ENCODE data around the gene CETN3. TPM values are rescaled to one million over a fixed set of nuclear protein-coding genes. Genes with fewer than 3 reads are reported as not detected.

CETN3 gene
- polyA plus RNA-seq, 1 donor = 34.6 TPM

DNA sequence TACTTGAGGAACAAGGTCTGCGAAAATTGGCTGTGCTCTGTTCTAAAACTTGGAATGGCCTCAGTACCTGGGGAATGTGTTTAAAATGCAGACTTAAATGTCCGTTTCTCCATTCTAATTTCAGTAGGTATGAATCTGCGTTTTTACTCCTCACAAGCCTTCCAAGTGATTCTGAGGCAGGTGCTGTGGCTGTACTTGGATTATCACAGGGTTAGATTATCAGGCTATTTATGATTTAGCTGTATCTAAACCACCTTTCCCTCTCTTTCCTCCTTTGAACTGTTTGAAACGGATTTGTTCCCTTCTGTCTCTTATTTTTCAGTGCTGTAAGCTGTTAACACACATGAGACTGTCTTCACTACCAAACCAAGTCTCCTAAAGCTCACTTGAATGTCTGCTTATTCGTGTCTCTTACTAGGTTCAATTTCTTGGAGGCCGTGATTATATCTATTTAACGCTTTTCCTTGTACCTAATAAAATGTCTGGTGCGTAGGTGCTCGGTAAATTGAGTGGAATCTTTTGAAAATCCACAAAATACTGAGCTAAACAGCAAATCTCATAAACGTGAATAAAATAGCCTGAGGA is 714 bp upstream of the CETN3 start:
- Histone ChIP-seq H3K27me3 (ENCODE audit: control insufficient read depth, insufficient read depth, low read length) (no peaks in the 10 kb centered on the region), H3K4me3 (ENCODE audit: low read length) (peak overlapping the region; percentile 78), H3K9me3 (ENCODE audit: control insufficient read depth, low read depth, low read length) (no peaks in the 10 kb centered on the region), H3K27ac (ENCODE audit: low read length) (peak overlapping the region; percentile 98), H3K36me3 (ENCODE audit: control insufficient read depth, insufficient read depth, low read length) (no peaks in the 10 kb centered on the region), H3K4me1 (ENCODE audit: control insufficient read depth, insufficient read depth, low read length) (peaks cover 6% of the 10 kb centered on the region)
- 0% methylated on average over 5 of the region's 10 CpGs for WGBS (ENCODE audit: insufficient coverage, low lambda C conversion rate)
- no peak for DNase-seq

DNA sequence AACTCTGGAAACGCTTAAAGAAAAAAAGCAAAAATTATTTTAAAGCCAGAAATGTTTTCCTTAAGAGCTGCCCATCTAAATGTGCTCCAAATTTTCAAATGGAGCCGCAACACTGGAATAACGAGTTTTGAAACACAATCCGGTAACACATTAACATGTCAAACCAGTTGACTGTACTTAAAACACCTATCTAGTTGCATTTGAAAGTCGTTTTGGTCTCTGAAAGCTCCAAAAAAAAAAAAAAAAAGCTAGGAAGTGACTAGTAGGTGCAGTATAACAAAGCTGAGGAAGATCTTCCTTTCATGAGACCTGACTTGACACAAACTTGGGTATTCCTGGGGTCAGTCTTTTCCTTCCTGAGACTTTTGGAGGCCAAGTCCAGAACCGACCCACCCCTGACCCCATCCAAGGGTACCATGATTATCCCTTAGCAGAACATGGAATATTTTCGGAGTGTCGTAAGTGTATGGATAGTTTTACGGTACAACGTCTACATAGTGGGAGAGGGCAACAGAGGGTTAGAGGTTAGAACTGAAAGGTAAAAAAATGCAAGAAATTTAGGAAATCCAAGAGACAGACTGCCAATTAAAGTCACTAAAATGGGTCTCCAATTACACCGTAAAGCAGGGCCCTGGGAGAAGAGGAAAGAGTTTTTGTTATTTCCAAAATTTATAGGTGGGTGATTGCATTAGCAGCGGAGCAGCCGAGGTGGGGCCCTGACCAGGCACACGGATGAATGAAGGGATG is 812 bp downstream of the CETN3 start:
- no peak for DNase-seq
- Histone ChIP-seq H3K9me3 (ENCODE audit: control insufficient read depth, low read depth, low read length) (no peaks in the 10 kb centered on the region), H3K27me3 (ENCODE audit: control insufficient read depth, insufficient read depth, low read length) (no peaks in the 10 kb centered on the region), H3K4me1 (ENCODE audit: control insufficient read depth, insufficient read depth, low read length) (peaks cover 6% of the 10 kb centered on the region), H3K4me3 (ENCODE audit: low read length) (peak overlapping the region; percentile 94), H3K27ac (ENCODE audit: low read length) (peak overlapping the region; percentile 99), H3K36me3 (ENCODE audit: control insufficient read depth, insufficient read depth, low read length) (peaks cover 3% of the 10 kb centered on the region)
- 9% methylated on average over 7 of the region's 14 CpGs for WGBS (ENCODE audit: insufficient coverage, low lambda C conversion rate)

DNA sequence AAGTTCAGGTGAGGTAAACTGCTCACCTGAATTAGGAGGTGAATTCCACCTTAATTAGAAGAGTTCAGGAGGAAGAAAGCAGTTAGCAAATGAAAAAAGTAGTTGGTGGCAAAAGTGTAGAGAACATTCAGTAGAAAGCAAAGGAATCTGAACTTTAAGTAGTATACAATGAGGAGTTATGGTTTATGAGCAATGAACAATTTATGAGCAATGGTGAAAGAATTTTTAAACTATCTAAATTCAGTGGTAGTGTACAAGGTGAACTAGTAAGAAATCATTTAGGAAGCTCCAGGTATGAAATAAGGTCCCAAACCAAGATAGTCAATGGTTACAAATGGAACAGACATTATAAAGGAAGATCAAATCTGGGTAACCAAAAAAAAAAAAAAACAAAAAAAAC is 3.1 kb downstream of the CETN3 start:
- H3K4me1 ChIP-seq (ENCODE audit: control insufficient read depth, insufficient read depth, low read length) = peaks cover 6% of the 10 kb centered on the region
- no peak overlapping the region for H3K4me3 ChIP-seq (ENCODE audit: low read length)
- peaks cover 7% of the 10 kb centered on the region for H3K36me3 ChIP-seq (ENCODE audit: control insufficient read depth, insufficient read depth, low read length)
- H3K27me3 ChIP-seq (ENCODE audit: control insufficient read depth, insufficient read depth, low read length) = no peaks in the 10 kb centered on the region
- H3K9me3 ChIP-seq (ENCODE audit: control insufficient read depth, low read depth, low read length) = no peaks in the 10 kb centered on the region
- H3K27ac ChIP-seq (ENCODE audit: low read length) = no peak overlapping the region
- DNase-seq = no peak

DNA sequence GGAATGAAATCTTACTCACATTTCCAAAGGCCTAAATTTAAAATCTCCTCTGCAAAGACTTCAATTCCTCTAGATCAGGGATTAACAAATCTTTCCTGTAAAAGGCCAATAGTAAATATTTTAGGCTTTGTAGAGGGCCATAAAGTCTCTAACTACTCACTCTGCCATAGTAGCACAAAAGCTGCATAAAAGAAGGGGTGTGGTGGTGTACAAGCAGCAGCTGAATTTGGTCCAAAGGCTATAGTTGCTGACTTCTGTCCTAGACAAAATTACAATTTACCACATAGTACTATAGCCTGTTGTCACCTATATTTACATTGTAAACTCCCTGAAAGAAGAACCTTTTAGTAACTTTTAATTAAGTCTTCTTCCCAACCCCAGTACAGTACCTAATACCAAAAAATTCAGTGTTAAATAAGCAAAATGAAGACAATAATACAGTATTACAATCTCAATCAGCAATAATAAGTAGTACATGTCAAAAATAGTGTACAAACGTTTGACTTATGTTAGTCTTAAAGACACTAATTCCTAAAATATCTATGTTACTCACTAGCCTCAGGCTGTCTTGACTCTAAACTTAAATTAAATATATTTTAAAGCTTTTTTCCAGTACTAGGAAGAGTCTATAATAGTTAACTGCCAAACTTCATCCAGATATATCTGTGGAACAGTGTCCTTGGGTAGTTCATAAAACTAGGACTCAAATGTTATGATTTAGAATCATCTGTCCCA is 6.9 kb downstream of the CETN3 start:
- peaks cover 15% of the 10 kb centered on the region for H3K36me3 ChIP-seq (ENCODE audit: control insufficient read depth, insufficient read depth, low read length)
- WGBS (ENCODE audit: insufficient coverage, low lambda C conversion rate) = no CpG with 5 or more reads among the region's 1 CpG
- no peak overlapping the region for H3K4me3 ChIP-seq (ENCODE audit: low read length)
- no peaks in the 10 kb centered on the region for H3K27me3 ChIP-seq (ENCODE audit: control insufficient read depth, insufficient read depth, low read length)
- DNase-seq = no peak
- H3K9me3 ChIP-seq (ENCODE audit: control insufficient read depth, low read depth, low read length) = no peaks in the 10 kb centered on the region
- H3K4me1 ChIP-seq (ENCODE audit: control insufficient read depth, insufficient read depth, low read length) = no peaks in the 10 kb centered on the region
- H3K27ac ChIP-seq (ENCODE audit: low read length) = no peak overlapping the region

DNA sequence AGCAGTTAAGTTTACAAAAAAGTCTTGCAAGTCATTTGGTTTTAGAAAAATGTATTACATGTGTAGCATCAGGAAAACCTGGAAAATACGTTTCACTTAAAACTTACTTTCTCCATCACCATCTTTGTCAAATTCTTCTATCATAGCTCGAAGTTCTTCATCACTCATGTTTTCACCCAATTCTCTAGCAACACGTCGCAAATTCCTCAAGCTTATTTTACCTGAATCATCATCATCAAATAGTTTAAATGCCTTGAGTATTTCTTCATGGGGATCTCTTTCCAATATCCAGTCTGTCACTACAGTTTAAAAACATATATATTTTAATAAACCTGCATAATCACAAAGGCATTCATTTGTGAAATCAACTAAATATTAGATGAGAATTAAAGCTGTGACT is 10.3 kb downstream of the CETN3 start:
- H3K4me1 ChIP-seq (ENCODE audit: control insufficient read depth, insufficient read depth, low read length) = no peaks in the 10 kb centered on the region
- H3K27ac ChIP-seq (ENCODE audit: low read length) = no peak overlapping the region
- H3K27me3 ChIP-seq (ENCODE audit: control insufficient read depth, insufficient read depth, low read length) = no peaks in the 10 kb centered on the region
- H3K36me3 ChIP-seq (ENCODE audit: control insufficient read depth, insufficient read depth, low read length) = peaks cover 14% of the 10 kb centered on the region
- H3K9me3 ChIP-seq (ENCODE audit: control insufficient read depth, low read depth, low read length) = no peaks in the 10 kb centered on the region
- H3K4me3 ChIP-seq (ENCODE audit: low read length) = no peak overlapping the region
- 100% methylated on average over 2 of the region's 4 CpGs for WGBS (ENCODE audit: insufficient coverage, low lambda C conversion rate)
- no peak for DNase-seq

DNA sequence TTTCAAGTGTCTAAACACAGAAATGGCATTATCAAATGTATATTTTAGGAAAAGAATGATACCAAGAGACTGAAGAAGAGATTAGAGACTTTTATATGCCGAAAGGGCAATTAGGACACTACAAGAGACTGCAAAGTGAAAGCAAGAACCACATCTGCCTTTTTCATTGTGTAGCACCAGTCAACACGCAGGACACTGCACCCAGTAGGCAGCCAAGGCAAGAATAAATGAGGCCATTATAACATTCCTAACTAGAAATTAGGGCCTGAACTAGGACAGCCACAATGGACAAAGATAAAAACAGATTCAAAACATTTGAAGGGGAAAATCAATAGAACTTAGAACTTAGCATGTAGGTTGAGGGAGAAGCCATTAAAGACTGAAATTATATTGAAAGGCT is 10.8 kb downstream of the CETN3 start:
- H3K36me3 ChIP-seq (ENCODE audit: control insufficient read depth, insufficient read depth, low read length) = peaks cover 12% of the 10 kb centered on the region
- no peak for DNase-seq
- no peak overlapping the region for H3K4me3 ChIP-seq (ENCODE audit: low read length)
- H3K4me1 ChIP-seq (ENCODE audit: control insufficient read depth, insufficient read depth, low read length) = no peaks in the 10 kb centered on the region
- WGBS (ENCODE audit: insufficient coverage, low lambda C conversion rate) = 100% methylated on average over 1 of the region's 2 CpGs
- H3K27me3 ChIP-seq (ENCODE audit: control insufficient read depth, insufficient read depth, low read length) = no peaks in the 10 kb centered on the region
- no peaks in the 10 kb centered on the region for H3K9me3 ChIP-seq (ENCODE audit: control insufficient read depth, low read depth, low read length)
- H3K27ac ChIP-seq (ENCODE audit: low read length) = no peak overlapping the region

DNA sequence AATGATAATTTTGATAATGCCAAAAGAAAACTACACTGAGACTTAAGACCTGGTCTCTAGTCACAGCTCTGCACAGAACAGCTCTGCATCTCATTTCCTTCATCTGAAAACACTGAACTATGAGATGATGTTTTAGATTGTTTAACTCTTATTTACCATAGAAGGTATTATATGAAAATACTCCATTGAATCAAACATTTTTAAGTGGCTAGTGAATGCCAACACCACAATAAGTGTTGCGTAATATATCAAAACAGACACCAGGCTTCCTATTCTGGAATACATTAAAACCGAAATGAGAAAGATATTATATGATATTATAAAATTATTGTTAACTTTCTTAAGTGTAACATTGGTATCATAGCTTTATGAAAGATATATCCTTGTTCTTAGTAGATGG is 14.6 kb downstream of the CETN3 start:
- 100% methylated on average over 1 of the region's 2 CpGs for WGBS (ENCODE audit: insufficient coverage, low lambda C conversion rate)
- no peak overlapping the region for H3K4me3 ChIP-seq (ENCODE audit: low read length)
- no peaks in the 10 kb centered on the region for H3K4me1 ChIP-seq (ENCODE audit: control insufficient read depth, insufficient read depth, low read length)
- DNase-seq = no peak
- H3K36me3 ChIP-seq (ENCODE audit: control insufficient read depth, insufficient read depth, low read length) = peaks cover 8% of the 10 kb centered on the region
- H3K27me3 ChIP-seq (ENCODE audit: control insufficient read depth, insufficient read depth, low read length) = no peaks in the 10 kb centered on the region
- no peaks in the 10 kb centered on the region for H3K9me3 ChIP-seq (ENCODE audit: control insufficient read depth, low read depth, low read length)
- H3K27ac ChIP-seq (ENCODE audit: low read length) = no peak overlapping the region

DNA sequence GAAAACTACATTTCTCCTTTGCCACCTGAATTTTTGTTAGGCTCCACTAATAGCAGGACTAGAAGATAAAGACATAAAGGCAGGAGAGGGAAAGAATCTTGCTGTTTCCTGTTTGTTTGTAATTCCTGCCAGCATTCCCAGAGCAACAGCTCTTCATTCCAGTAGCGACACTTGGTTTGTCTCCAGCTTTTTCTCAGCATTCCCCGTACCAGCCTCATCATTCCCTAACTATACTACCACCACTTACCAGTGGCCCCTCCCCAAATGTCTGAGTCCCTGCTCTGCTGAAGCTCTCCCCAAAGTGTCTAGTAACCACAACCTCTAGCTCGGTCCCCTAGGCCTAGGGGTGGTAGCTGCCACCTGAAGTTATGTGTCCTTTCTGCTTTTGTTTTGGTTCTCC is 18.6 kb downstream of the CETN3 start:
- Histone ChIP-seq H3K36me3 (ENCODE audit: control insufficient read depth, insufficient read depth, low read length) (no peaks in the 10 kb centered on the region), H3K27me3 (ENCODE audit: control insufficient read depth, insufficient read depth, low read length) (no peaks in the 10 kb centered on the region)
- 86% methylated on average over 1 of the region's 3 CpGs for WGBS (ENCODE audit: insufficient coverage, low lambda C conversion rate)

DNA sequence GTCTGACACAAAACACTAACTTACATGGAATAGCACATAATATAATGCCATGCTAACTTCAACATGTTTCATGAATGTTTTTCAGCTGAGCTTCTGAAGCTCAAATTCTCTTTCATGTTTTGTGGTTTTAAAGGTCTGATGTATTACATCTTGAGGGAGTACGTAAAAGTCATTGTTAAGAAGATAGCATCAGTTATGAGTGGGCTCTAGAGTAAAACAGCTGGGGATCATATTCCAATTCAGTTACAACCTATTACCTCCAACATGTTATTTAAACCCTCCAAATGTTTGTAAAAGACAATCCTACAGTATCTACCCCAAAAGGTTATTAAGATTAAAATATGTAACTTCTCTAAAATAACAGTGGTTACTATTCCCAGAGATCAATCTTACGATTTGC is 19.2 kb downstream of the CETN3 start:
- Histone ChIP-seq H3K4me3 (ENCODE audit: low read length) (no peak overlapping the region), H3K27ac (ENCODE audit: low read length) (no peak overlapping the region), H3K36me3 (ENCODE audit: control insufficient read depth, insufficient read depth, low read length) (no peaks in the 10 kb centered on the region), H3K27me3 (ENCODE audit: control insufficient read depth, insufficient read depth, low read length) (no peaks in the 10 kb centered on the region), H3K9me3 (ENCODE audit: control insufficient read depth, low read depth, low read length) (no peaks in the 10 kb centered on the region), H3K4me1 (ENCODE audit: control insufficient read depth, insufficient read depth, low read length) (no peaks in the 10 kb centered on the region)
- 100% methylated on average over 1 of the region's 2 CpGs for WGBS (ENCODE audit: insufficient coverage, low lambda C conversion rate)
- DNase-seq = no peak

More for the DNA sequence above, 18.6 kb downstream of the CETN3 start:
- Histone ChIP-seq H3K4me1 (ENCODE audit: control insufficient read depth, insufficient read depth, low read length) (no peaks in the 10 kb centered on the region), H3K27ac (ENCODE audit: low read length) (no peak overlapping the region), H3K9me3 (ENCODE audit: control insufficient read depth, low read depth, low read length) (no peaks in the 10 kb centered on the region), H3K4me3 (ENCODE audit: low read length) (no peak overlapping the region)
- DNase-seq = no peak

DNA sequence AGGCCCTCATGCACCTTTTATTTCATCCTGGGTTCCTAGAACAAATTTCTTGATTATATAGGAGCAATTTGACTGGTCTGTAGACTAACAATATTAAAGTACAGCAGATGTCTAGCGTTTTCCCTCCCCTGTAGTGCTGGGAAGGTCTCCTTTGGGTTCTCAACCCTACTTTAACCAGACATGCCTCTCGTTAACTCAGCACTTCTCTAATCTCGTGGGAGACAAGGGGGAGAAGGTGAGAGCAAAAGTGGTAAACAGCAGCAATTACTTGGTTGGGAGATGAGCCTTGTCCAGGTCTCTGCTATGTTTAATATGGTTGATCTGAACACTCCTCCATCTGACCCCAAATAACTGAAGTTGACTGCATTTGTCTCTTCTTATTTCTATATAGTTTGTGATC is 22.0 kb downstream of the CETN3 start:
- WGBS (ENCODE audit: insufficient coverage, low lambda C conversion rate) = 76% methylated on average over 2 of the region's 3 CpGs
- no peaks in the 10 kb centered on the region for H3K9me3 ChIP-seq (ENCODE audit: control insufficient read depth, low read depth, low read length)
- H3K4me1 ChIP-seq (ENCODE audit: control insufficient read depth, insufficient read depth, low read length) = no peaks in the 10 kb centered on the region
- H3K36me3 ChIP-seq (ENCODE audit: control insufficient read depth, insufficient read depth, low read length) = no peaks in the 10 kb centered on the region
- no peak for DNase-seq
- H3K27ac ChIP-seq (ENCODE audit: low read length) = no peak overlapping the region
- H3K4me3 ChIP-seq (ENCODE audit: low read length) = no peak overlapping the region
- no peaks in the 10 kb centered on the region for H3K27me3 ChIP-seq (ENCODE audit: control insufficient read depth, insufficient read depth, low read length)
